G401.6 (cell line): ENCODE measurements around the gene WAS.
A peak's percentile ranks its signal among the peaks of the same experiment; 100 is the strongest.

ENCODE experiments used
- FAIRE-seq: peaks from 2 replicates; lab custom pipeline; 2012; peaks lifted over from hg19 to GRCh38; lab: Jason Lieb, UNC

The WAS gene

GRCh38 chrX:48713847-48714246 lies 30.2 kb downstream of the WAS start:
- no peak for FAIRE-seq

GRCh38 chrX:48714573-48714972 lies 31.0 kb downstream of the WAS start:
- FAIRE-seq: no peak

GRCh38 chrX:48715072-48715471 lies 31.5 kb downstream of the WAS start:
- FAIRE-seq: no peak

GRCh38 chrX:48715876-48716502 lies 32.4 kb downstream of the WAS start:
- FAIRE-seq: no peak

- no peak for FAIRE-seq
Measured at GRCh38 chrX:48719958-48720357, 36.4 kb downstream of the WAS start.

- no peak for FAIRE-seq
Measured at GRCh38 chrX:48720577-48721250, 37.1 kb downstream of the WAS start.

- no peak for FAIRE-seq
Measured at GRCh38 chrX:48721916-48722315, 38.3 kb downstream of the WAS start.

GRCh38 chrX:48726596-48726995 lies 43.0 kb downstream of the WAS start:
- no peak for FAIRE-seq

- no peak for FAIRE-seq
Measured at GRCh38 chrX:48728653-48729052, 45.1 kb downstream of the WAS start.

GRCh38 chrX:48736303-48736702 lies 52.7 kb downstream of the WAS start:
- FAIRE-seq: no peak

GRCh38 chrX:48736878-48737212 lies 53.2 kb downstream of the WAS start:
- no peak for FAIRE-seq

GRCh38 chrX:48737213-48737938 lies 53.8 kb downstream of the WAS start:
- FAIRE-seq: peak; percentile 98

- FAIRE-seq: no peak
Measured at GRCh38 chrX:48737940-48738339, 54.3 kb downstream of the WAS start.
